ENCODE data around the gene WNT8B.

The WNT8B gene

GRCh38 chr10:100519311-100520051 is 56.7 kb downstream of the WNT8B start, which contains the start of gene SEC31B:
Gene SEC31B, minus strand, starts transcription at chr10:100519861. Its CDS starts 2,909 bp downstream, at chr10:100516952.
- DNase-seq, result no peak

DNA sequence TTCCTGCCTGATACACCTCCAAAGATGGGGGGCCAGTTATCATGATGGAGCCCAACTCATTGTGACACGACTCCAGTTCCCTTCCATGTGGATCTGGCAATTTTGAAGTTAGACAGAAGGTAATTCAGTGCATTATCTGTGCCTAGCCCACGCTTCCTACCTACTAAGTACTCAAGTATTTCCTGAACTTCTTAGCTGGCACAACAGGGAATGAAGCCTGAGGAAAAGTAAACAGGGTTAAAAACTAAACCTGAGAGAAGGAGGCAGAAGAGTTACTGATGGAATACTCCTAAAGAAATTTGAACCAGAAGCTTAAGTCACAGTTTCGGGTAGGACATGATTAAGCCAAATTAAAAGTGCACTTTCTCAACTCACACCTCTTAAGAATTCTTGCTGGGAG is 58.0 kb downstream of the WNT8B start:
- DNase-seq, result no peak

DNA sequence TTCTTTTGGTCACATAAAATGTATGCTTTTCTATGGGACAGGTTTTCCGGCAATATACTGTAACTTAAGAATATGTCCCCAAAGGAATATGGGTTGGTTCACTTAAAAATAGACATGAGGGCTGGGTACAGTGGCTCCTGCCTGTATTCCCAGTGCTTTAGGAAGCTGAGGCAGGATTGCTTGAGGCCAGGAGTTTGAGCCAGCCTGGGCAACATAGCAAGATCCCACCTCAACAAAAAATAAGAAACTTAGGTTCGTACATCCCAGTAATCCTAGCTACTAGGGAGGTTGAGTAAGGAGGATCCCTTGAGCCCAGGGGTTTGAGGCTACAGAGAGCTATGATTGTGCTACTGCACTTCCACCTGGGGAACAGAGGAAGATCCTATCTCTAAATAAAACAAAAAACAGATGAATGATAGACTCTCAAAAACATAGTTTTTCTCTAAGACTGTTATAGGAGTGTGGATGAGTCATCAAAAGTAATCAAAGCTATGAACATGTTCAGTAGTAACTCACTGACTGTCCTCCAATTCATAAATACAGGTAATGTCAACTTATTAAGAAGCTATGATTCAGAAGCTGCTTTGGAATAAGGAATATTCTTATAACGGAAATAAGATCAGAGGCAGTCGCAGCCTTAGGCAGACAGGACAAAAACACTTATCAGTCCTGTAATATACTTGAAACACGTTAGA is 59.4 kb downstream of the WNT8B start:
- DNase-seq, result no peak

- DNase-seq, result no peak
These were observed 60.1 kb downstream of the WNT8B start for GRCh38 chr10:100522945-100523344.

- no peak for DNase-seq
These were observed 61.4 kb downstream of the WNT8B start for GRCh38 chr10:100524206-100524605.

- no peak for DNase-seq
These were observed 61.8 kb downstream of the WNT8B start for GRCh38 chr10:100524638-100525037.

GRCh38 chr10:100528123-100528886 is 65.5 kb downstream of the WNT8B start:
- DNase-seq, result peak; percentile 27 to 57

DNA sequence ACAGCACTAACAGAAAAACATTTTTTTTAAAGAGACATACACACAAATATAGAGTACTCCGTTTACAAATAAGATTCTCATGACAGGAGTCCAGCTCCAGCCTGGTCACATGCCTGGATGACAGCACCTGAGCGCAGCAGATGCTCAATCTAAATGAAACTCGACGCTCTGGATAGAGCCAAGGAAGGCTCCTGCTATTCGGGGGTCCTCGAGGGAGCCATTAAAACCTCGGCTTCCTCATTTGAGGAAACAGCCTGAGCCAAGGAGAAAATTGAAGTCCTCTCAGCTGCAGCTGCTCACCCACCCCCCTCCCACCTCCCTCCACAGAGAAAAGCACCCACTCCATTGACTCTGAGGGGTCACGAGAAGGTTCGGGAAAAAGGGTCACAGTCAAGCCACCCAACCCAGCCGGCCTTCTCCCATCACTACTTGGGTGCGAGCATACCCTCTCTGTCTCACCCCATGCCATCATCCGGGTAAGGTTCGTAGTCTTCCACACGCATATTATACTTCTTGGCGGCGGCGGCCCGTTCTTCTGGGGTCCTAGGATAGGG is 66.2 kb downstream of the WNT8B start:
- no peak for DNase-seq

- peak; percentile 88 to 91 for DNase-seq
These were observed 66.9 kb downstream of the WNT8B start, which contains the start of gene NDUFB8 for GRCh38 chr10:100529475-100530298. Gene NDUFB8, minus strand, starts transcription at chr10:100529871. Its CDS starts 20 bp downstream, at chr10:100529851.

- DNase-seq, result no peak
These were observed 69.0 kb downstream of the WNT8B start for GRCh38 chr10:100531761-100532160.

Measured in CD4-positive, alpha-beta T cell treated with Interleukin-1 beta for 1 hour (primary cell).